ENCODE data around the gene HES7.

Gene HES7

GRCh38 chr17:8143581-8144400 lies 19.9 kb upstream of the HES7 start:
- DNase-seq (ENCODE audit: extremely low read depth in 1 of 2, low read depth in 1 of 2) = no peak

GRCh38 chr17:8142887-8143580 lies 19.1 kb upstream of the HES7 start:
- DNase-seq (ENCODE audit: extremely low read depth in 1 of 2, low read depth in 1 of 2) = no peak

- DNase-seq (ENCODE audit: extremely low read depth in 1 of 2, low read depth in 1 of 2) = no peak
These were observed 18.4 kb upstream of the HES7 start for GRCh38 chr17:8142158-8142886.

DNA sequence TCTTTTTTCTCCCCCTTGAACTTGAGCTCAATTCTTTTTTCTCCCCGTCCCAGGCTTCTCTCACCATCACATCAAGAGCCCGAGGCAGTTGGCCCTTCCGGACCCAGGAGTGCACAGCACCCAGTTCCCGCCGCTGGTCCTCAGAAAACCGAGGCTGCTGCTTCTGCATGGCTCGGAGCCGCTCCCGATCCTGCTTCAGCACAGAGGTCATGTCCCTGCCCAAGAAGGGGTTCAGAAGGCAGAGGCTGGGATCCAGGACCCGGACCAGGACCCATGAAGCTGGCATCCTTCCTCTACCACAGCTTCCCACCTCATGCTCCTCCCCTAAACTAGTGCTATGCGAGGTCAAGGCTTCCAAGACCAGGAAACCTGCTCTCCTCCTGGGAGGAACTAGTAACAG lies 17.8 kb upstream of the HES7 start:
- no peak for DNase-seq (ENCODE audit: extremely low read depth in 1 of 2, low read depth in 1 of 2)

DNA sequence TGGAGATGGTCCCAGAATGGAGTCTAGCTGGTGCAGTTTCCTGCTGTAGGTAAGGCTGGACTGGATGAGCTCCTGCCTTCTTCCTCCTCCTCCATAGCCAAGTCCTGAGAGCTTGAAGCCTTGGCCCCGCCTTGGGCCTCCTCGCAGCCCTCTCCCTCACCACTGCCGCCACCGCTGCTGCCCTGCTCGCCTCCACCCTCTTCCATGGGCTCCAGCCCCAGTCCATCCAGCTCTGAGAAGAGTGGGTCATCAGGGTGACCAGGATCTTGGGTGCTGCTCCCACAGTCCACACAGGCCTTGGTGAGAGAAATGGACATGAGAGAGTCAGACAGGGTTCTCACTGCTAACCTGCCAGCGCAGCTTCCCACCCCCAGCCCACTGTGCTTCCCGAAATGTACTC lies 17.1 kb upstream of the HES7 start:
- no peak for DNase-seq (ENCODE audit: extremely low read depth in 1 of 2, low read depth in 1 of 2)

- no peak for DNase-seq (ENCODE audit: extremely low read depth in 1 of 2, low read depth in 1 of 2)
These were observed 16.4 kb upstream of the HES7 start for GRCh38 chr17:8140065-8141029.

- peak; percentile 84 to 90 for DNase-seq (ENCODE audit: extremely low read depth in 1 of 2, low read depth in 1 of 2)
These were observed 14.9 kb upstream of the HES7 start for GRCh38 chr17:8138672-8139371.

DNA sequence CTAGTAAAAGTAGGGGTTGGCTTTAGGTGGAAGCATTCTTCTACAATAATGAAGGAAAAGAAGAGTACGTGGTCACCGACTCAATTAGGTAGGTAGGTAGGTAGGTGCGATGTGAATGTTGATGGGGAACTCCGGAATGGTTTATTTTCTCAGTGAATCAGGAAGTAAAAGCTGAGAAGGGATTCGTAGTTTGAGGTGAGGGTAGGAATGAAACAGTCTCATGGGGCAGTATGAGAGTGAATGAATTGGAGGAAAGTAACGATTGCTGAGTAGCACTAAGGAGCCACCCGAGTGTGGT lies 14.4 kb upstream of the HES7 start:
- no peak for DNase-seq (ENCODE audit: extremely low read depth in 1 of 2, low read depth in 1 of 2)

DNA sequence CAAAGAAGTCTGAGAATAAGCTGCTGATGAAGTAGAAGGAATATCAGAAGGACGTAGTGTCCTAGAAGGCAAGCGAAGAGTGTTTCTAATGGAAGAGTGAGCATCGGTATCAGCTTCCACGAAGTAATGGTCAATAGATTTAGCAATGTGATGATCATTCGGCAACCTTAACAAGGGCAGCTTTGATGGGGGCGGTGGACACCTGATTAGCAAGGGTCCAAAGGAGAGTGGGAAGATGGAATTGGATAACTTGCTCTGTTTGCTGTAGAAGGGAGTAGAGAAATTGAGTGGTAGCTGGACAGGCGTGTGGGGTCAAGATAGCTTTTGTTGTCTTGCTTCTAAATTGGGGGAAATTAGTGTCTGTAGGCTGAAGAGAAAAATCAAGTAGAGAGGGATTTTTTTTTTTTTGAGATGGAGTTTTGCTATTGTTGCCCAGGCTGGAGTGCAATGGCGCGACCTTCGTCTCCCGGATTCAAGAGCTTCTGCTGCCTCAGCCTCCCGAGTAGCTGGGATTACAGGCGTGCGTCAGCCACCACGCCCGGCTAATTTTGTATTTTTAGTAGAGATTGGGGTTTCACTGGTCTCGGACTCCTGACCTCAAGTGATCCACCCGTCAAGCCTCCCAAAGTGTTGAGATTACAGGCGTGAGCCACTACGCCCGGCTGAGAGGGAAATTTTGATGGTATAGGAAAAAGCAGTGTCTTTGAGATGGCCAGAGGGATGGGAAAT lies 13.9 kb upstream of the HES7 start:
- no peak for DNase-seq (ENCODE audit: extremely low read depth in 1 of 2, low read depth in 1 of 2)

DNA sequence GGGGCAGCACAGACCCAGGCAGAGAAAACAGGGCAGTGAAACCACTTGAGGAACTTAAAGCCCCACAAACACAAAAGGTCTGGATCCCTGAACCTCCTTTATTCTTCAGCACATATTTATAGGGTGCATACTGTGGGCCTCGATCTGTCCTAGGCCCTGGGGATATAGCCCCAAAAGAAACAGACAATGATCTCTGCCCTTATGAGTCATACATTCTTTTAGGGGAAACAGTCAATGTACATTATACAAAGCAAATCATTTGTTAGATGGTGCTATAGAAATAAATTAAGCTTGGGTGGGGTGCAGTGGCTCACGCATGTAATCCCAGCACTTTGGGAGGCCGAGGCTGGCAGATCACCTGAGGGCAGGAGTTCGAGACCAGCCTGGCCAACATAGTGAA lies 10.0 kb upstream of the HES7 start:
- no peak for DNase-seq (ENCODE audit: extremely low read depth in 1 of 2, low read depth in 1 of 2)

DNA sequence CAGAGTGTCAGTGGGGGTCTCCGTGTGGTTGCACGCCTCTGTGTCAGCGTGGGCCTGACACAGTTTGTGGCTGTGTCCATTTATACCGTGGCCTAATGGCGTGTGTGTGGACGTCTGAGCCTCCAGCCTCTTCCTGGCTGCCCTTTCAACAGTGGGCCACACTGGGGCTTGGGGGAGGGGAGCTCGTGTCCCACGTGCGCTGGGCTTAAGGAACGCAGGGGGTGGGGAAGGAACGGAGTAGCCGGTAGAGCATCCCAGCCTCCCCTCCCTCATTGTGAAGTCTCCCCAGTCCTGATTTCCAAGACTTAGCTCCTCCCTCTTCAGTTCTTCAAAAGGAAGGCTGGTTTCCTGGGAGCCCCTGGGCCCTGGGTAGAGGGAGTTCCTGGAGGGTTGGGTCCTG lies 9.5 kb upstream of the HES7 start:
- DNase-seq (ENCODE audit: extremely low read depth in 1 of 2, low read depth in 1 of 2) = no peak

DNA sequence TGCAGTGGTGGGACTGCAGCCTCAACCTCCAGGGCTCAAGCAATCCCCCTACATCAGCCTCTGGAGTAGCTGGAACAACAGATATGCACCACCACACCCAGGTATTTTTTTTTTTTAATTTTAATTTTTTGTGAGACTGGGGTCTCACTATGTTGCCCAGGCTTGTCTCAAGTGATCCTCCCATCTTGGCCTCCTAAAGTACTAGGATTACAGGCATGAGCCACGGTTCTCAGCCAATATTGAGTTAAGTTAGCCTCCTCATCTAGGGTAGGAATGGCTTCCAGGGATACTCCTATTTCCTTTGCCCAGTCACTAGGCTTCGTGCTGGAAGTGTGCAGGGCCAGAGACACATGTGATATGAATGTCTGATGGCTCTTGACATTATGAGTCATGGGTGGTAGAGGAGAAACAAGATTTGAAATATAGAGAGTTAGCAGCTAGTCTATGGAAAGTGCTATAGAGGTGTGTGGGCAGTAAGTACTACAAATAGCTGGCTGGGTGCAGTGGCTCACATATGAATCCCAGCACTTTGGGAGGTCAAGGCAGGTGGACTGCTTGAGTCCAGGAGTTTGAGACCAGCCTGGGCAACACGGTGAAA lies 8.0 kb upstream of the HES7 start:
- DNase-seq (ENCODE audit: extremely low read depth in 1 of 2, low read depth in 1 of 2) = no peak

DNA sequence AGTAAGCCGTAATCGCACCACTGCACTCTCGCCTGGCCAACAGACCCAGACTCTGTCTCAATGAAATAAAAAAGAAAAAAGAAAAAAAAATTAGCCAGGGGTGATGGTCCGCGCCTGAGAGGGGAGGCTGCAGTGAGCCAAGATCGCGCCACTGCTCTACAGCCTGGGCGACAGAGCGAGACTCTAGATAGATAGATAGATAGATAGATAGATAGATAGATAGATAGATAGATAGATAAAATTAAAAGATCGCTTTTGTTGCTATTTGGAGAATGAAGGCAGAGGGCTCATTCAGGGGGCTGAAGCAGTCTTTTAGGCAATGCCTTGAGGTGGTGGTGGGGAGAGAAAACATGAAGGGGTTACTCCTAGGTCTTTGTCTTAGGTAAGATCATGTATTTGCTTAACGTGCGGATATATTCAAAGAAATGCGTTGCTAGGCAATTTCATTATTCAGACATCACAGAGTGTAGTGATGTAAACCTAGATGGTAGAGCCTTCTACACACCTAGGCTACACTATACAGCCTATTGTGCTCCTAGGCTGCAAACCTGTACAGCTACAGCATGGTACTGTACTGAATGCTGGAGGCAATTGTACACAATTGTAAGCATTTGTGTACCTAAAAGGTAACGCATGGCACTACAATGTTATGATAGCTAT lies 4.3 kb upstream of the HES7 start:
- DNase-seq (ENCODE audit: extremely low read depth in 1 of 2, low read depth in 1 of 2) = no peak

GRCh38 chr17:8126491-8127066 lies 2.7 kb upstream of the HES7 start:
- DNase-seq (ENCODE audit: extremely low read depth in 1 of 2, low read depth in 1 of 2) = no peak

- DNase-seq (ENCODE audit: extremely low read depth in 1 of 2, low read depth in 1 of 2) = no peak
These were observed 2.1 kb upstream of the HES7 start for GRCh38 chr17:8125947-8126490.

DNA sequence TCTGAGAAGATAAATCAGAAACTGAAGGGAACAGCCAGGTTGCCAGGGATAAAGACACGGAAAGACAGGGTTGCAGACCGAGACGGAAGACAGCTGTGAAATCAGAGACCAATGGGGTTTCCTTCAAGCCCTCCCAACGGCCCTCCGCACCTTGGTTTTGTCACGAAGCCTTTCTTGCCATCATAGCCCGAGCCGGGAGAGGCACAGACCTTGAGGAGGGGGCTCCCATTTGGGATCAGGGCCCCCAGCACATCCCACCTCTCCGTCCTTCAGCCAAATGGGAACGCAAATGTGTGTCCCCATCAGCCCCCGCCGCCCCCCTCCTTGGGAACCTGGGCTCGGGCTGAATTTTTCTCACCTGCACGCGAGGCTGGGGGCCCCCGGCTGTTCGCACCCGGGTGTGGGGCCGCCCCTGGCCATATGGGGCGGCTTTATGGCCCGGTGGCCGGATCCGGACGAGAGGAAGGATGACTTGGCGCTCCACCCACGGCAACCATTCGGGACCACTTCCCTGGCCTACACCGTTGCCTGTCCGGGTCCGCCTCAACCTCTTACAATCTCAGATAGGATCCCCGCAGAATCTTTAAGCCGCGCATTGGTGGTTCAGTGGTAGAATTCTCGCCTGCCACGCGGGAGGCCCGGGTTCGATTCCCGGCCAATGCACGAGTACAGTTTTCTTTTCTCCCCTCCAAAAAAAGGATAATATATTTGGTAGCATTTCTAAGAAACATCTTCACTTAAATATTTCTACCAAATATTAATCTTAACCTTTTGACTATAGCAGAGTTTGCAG lies 1.4 kb upstream of the HES7 start:
- peak; percentile 67 to 80 for DNase-seq (ENCODE audit: extremely low read depth in 1 of 2, low read depth in 1 of 2)
